NT2/D1 (cell line): ENCODE data around the gene NRGN.

ENCODE experiments used
- DNase-seq: peaks from one replicate; pipeline ENCODE4 v3.0.0-alpha.2; 2011; ENCODE audit warnings: low read depth, low spot score
- H3K27me3 ChIP-seq: 2 replicates; pipeline ENCODE4 v1.6.0; 2011; ENCODE audit warnings: mild to moderate bottlenecking; ENCODE audit not compliant: insufficient read length, insufficient read depth
- H3K36me3 ChIP-seq: 2 replicates; pipeline ENCODE4 v1.6.1; 2011; ENCODE audit warnings: mild to moderate bottlenecking, low read length, mixed read lengths; ENCODE audit not compliant: insufficient read depth, insufficient read length
- H3K4me1 ChIP-seq: 2 replicates; pipeline ENCODE4 v1.5.1; 2011; ENCODE audit not compliant: insufficient read depth, insufficient read length
- H3K4me3 ChIP-seq: 2 replicates; pipeline ENCODE4 v1.5.1; 2011; ENCODE audit warnings: low read depth; ENCODE audit not compliant: insufficient read length
- H3K9ac ChIP-seq: 2 replicates; pipeline ENCODE4 v1.6.0; 2011; ENCODE audit warnings: low read depth; ENCODE audit not compliant: insufficient read length
- H3K9me3 ChIP-seq: 2 replicates; pipeline ENCODE4 v1.5.1; 2011; ENCODE audit warnings: mild to moderate bottlenecking, low read length; ENCODE audit not compliant: insufficient read depth
- SUZ12 ChIP-seq: IDR thresholded peaks from 2 replicates; pipeline ENCODE4 v1.6.1; 2011; ENCODE audit not compliant: insufficient read length, insufficient read depth; ENCODE audit errors: extremely low read depth
- YY1 ChIP-seq: IDR thresholded peaks from 2 replicates; pipeline ENCODE4 v1.6.1; 2011; ENCODE audit not compliant: insufficient read length, insufficient read depth
- ZNF274 ChIP-seq: IDR thresholded peaks from 2 replicates; pipeline ENCODE4 v1.6.1; 2011; ENCODE audit warnings: mild to moderate bottlenecking, low read depth, low read length

The NRGN gene

DNA sequence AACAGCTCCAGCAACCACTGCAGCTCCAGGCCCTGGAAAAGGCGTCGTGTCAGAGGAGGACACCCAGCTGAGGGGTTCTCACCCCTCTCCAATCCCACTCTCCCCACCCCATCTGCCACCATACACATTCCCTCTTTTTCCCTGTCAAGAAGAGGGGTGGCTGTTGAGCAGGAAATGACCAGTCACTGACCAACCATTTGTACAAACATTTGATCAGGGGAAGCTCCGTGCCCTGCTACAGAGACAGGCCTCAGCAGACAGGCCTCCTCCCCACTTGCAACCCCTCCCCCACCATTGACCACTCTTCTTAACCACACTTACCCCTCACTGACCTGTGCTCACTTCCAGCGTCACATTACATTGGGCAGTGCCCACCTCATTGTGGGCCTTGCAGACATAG is 14.6 kb downstream of the NRGN start:
- no peak for DNase-seq
- Histone ChIP-seq H3K36me3 (no peaks in the 10 kb centered on the region), H3K4me1 (no peaks in the 10 kb centered on the region), H3K9me3 (no peaks in the 10 kb centered on the region; the same call in 1 of the 2 replicates), H3K4me3 (no peak overlapping the region), H3K9ac (no peak overlapping the region), H3K27me3 (peaks cover 9% of the 10 kb centered on the region)
- no peak for TF ChIP-seq ZNF274
- no peak for TF ChIP-seq SUZ12
- no peak for TF ChIP-seq YY1

DNA sequence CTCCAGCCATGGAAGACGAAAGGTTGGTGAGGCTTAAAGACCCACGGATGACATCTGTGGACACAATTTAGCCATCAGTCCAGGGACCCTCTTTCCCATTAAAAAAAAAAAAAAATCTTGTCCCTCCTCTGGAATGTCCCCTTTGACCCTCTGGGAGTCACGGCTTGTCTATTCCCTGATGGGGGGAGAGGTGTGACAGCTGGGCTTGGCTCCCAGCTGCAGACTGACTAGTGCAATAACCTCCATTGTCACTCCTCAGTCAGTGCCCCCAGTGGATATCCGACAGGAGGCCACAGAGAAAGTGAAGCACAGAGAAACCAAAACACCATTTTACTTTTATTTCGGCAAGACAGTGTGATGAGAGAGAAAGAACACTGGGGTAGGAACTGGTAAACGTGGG is 15.0 kb downstream of the NRGN start:
- Histone ChIP-seq H3K27me3 (peaks cover 13% of the 10 kb centered on the region), H3K36me3 (no peaks in the 10 kb centered on the region)
- DNase-seq = no peak

DNA sequence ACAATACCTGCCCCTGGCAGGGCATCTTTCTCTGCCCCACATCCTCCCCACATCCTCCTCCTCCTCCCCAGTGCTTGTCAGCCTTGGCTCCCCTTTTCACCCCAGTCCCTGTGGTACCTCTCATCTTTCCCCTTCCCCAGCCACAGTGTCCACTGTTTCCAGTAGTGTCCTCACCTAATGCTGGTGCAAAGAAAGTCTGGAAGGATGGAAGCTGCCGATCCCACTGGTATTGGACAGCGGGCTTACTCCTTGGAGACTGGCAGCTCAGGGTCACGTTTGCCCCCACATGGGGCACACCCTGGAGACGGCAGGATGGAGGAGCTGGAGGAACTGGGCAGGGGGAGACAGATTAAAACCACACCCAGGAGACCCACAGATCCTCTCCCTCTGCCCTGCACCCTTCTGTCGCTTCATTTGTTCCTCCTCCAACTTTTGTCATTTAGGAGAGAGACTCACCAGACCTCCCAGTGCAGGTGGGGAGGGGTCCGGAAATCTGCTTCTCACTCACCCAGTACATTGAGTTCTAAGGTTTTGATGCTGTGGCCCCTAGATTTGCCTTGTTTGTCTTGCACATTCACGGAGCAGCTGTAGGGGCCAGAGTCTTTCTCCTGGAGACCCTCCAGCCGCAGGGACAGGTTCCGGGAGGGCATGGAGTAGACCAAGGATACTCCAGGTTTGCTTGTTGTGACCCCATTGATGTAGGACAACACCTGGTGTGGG is 16.5 kb downstream of the NRGN start:
- TF ChIP-seq ZNF274 (no peak), SUZ12 (no peak), YY1 (no peak)
- no peaks in the 10 kb centered on the region; the same call in 1 of the 2 replicates for H3K9me3 ChIP-seq
- no peak overlapping the region for H3K9ac ChIP-seq
- peaks cover 3% of the 10 kb centered on the region for H3K4me1 ChIP-seq
- no peaks in the 10 kb centered on the region for H3K36me3 ChIP-seq
- no peak overlapping the region for H3K4me3 ChIP-seq
- H3K27me3 ChIP-seq = peaks cover 28% of the 10 kb centered on the region
- DNase-seq = no peak

More for the DNA sequence above, 15.0 kb downstream of the NRGN start:
- Histone ChIP-seq H3K9ac (no peak overlapping the region), H3K9me3 (no peaks in the 10 kb centered on the region; the same call in 1 of the 2 replicates), H3K4me3 (no peak overlapping the region), H3K4me1 (peaks cover 3% of the 10 kb centered on the region)
- TF ChIP-seq SUZ12 = no peak

DNA sequence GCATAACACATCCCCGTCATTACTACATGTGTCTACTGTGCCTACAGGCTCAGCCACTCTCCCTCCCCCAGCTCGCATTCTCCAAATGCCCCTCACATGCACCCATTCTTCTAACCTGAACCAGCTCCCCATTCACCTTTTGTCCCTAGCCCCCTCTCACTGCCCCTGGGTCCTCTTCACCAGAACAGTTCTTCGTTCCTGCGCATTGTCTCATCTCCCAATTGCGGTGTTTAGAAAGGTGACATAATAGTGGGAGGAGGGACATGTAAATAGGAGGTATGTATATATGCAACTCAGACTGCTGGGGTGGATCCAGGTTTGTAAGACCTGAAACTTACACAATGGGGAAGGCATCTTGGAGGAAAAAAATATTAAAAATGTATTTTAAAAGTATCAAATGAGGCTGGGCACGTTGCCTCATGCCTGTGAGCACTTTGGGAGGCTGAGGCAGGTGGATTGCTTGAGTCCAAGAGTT is 17.0 kb downstream of the NRGN start:
- TF ChIP-seq SUZ12 = no peak
- TF ChIP-seq ZNF274 = no peak
- no peak for TF ChIP-seq YY1
- Histone ChIP-seq H3K9me3 (no peaks in the 10 kb centered on the region; the same call in 1 of the 2 replicates), H3K4me3 (no peak overlapping the region), H3K27me3 (peaks cover 34% of the 10 kb centered on the region), H3K9ac (no peak overlapping the region), H3K4me1 (peaks cover 3% of the 10 kb centered on the region), H3K36me3 (no peaks in the 10 kb centered on the region)
- no peak for DNase-seq

DNA sequence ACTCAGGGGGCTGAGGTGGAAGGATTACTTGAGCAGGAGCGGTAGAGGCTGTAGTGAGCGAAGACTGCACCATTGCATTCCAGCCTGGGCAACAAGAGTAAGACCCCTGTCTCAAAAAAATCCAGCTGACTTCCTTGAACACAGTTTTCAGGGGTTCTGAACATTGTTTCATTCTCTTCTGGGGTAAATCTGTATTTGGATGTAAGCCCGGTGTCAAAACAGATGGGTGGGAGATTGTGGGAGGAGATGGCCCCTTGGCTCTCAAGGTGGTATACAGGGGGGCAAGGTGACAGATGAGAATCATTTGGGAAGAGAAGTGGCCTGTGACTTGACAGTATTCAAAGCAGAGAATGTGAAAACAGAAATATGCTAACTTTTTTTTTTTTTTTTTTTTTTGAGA is 17.6 kb downstream of the NRGN start:
- no peaks in the 10 kb centered on the region for H3K36me3 ChIP-seq
- H3K4me3 ChIP-seq = no peak overlapping the region
- no peak for TF ChIP-seq SUZ12
- TF ChIP-seq YY1 = no peak
- no peak for TF ChIP-seq ZNF274
- H3K9ac ChIP-seq = no peak overlapping the region
- no peak for DNase-seq
- H3K4me1 ChIP-seq = peaks cover 3% of the 10 kb centered on the region
- H3K27me3 ChIP-seq = peaks cover 37% of the 10 kb centered on the region
- H3K9me3 ChIP-seq = no peaks in the 10 kb centered on the region; the same call in 1 of the 2 replicates

DNA sequence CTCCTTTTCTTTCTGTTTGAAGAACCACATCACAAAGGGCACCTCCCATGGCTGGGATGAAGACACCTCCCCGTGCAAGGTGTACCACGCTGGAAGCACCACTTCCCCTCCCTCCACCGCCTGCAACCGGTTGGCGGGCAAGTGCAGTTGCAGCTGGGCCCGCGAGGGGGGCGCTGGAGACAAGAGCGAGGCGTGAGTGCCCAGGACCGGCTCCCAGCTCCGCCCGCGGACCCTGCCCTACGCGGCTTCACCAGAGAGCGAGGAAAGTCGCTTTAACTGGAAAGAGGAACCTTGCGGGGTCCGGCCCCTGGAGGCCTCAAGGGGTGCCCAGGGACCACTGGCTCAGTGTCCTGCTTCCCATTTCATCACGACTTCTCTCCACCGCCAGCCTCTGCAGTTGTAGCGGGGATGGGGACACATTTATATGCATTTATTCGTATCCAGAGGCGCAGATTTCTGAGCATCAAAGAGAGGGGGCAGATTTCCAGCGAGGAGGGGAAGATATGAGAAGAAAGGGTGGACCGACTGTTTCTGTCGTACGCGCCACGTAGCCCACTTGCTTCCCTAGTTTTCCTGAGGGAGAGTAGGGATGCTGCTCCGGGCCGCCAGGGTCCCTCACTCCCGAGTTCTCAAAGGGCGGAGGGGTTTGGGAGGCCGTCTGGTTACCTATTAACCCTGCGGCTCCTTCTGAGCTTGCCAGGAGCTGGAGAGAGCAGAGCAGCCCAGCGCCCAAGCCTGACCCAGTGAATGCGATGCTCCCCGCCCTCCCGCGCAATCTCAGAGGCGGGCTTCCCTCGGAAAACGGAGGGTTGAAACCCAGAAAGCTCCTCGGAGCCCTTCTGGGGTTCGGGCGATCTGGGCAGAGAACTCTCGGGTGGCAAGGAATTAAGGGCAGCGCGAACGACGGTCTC is 18.9 kb downstream of the NRGN start:
- Histone ChIP-seq H3K36me3 (no peaks in the 10 kb centered on the region), H3K4me3 (no peak overlapping the region), H3K27me3 (peaks cover 37% of the 10 kb centered on the region), H3K4me1 (peaks cover 3% of the 10 kb centered on the region), H3K9ac (no peak overlapping the region), H3K9me3 (no peaks in the 10 kb centered on the region; the same call in 1 of the 2 replicates)
- DNase-seq = peak; percentile 71
- TF ChIP-seq ZNF274 (no peak), SUZ12 (no peak), YY1 (no peak)
